HG02852 (cell line): ENCODE measurements around the gene CNOT3.
A peak's percentile ranks its signal among the peaks of the same experiment; 100 is the strongest.

Experiments used
- ATAC-seq: cut with Tn5 transposase; IDR thresholded peaks from one replicate; pipeline ENCODE4 v1.9.1; 2021; ENCODE audit warnings: mild to moderate bottlenecking, moderate library complexity; ENCODE audit not compliant: unreplicated experiment

The CNOT3 gene

GRCh38 chr19:54147676-54148075, 10.1 kb downstream of the CNOT3 start:
- no peak for ATAC-seq

GRCh38 chr19:54148158-54148557, 10.6 kb downstream of the CNOT3 start:
- ATAC-seq = no peak

GRCh38 chr19:54149021-54149812, 11.7 kb downstream of the CNOT3 start:
- ATAC-seq = no peak

GRCh38 chr19:54151362-54152035, 13.9 kb downstream of the CNOT3 start:
- ATAC-seq = no peak

- ATAC-seq = no peak
These were observed 14.7 kb downstream of the CNOT3 start for GRCh38 chr19:54152267-54152666.

- no peak for ATAC-seq
These were observed 15.4 kb downstream of the CNOT3 start for GRCh38 chr19:54152878-54153524.

GRCh38 chr19:54153731-54154326, 16.3 kb downstream of the CNOT3 start:
- ATAC-seq = no peak

GRCh38 chr19:54154603-54155345, 17.2 kb downstream of the CNOT3 start:
- no peak for ATAC-seq

- ATAC-seq = no peak
These were observed 18.1 kb downstream of the CNOT3 start for GRCh38 chr19:54155694-54156093.

- no peak for ATAC-seq
These were observed 18.9 kb downstream of the CNOT3 start for GRCh38 chr19:54156490-54156889.

- no peak for ATAC-seq
These were observed 19.4 kb downstream of the CNOT3 start for GRCh38 chr19:54156953-54157352.

- no peak for ATAC-seq
These were observed 21.3 kb downstream of the CNOT3 start for GRCh38 chr19:54158812-54159351.

- ATAC-seq = peak; percentile 89
These were observed 22.0 kb downstream of the CNOT3 start, which contains the start of gene LENG1 for GRCh38 chr19:54159352-54160181. Gene LENG1, minus strand, starts transcription at chr19:54159721. Its CDS starts 26 bp downstream, at chr19:54159695.

GRCh38 chr19:54160182-54160811, 22.7 kb downstream of the CNOT3 start:
- peak; percentile 2 for ATAC-seq

GRCh38 chr19:54160854-54161253, 23.3 kb downstream of the CNOT3 start:
- no peak for ATAC-seq

- ATAC-seq = no peak
These were observed 24.8 kb downstream of the CNOT3 start for GRCh38 chr19:54162241-54162805.

- no peak for ATAC-seq
These were observed 25.3 kb downstream of the CNOT3 start for GRCh38 chr19:54162884-54163283.

- ATAC-seq = no peak
These were observed 27.0 kb downstream of the CNOT3 start for GRCh38 chr19:54164369-54165068.
